Upper lobe of left lung (tissue), 4 donors: ENCODE measurements around the gene IDH1.

Experiments
- CTCF ChIP-seq, 6 experiments: fragments of 450-650 bp in 4 of 6; fragments of 200-600 bp in 2 of 6; sonication (generic) in 2 of 6; IDR thresholded peaks; one replicate each; pipeline ENCODE4 v1.5.1; 2016 to 2019; ENCODE audit warnings: antibody characterized with exemption in 6 of 6
- EP300 ChIP-seq, 4 donors: sonication (generic); formaldehyde crosslinking; IDR thresholded peaks; one replicate each; pipeline ENCODE4 v1.5.1; 2017; ENCODE audit warnings: antibody characterized with exemption in 4 of 4, control low read depth in 2 of 4
- POLR2A ChIP-seq, 4 donors: fragments of 450-650 bp; IDR thresholded peaks; one replicate each; pipeline ENCODE4 v1.5.1; 2016 to 2017; ENCODE audit warnings: antibody characterized with exemption in 4 of 4, mild to moderate bottlenecking in 2 of 4
- POLR2AphosphoS5 ChIP-seq, 2 donors: sonication (generic); formaldehyde crosslinking; IDR thresholded peaks; one replicate each; pipeline ENCODE4 v1.5.1; 2017; ENCODE audit warnings: antibody characterized with exemption in 2 of 2

GRCh38 chr2:208210688-208211451 is 44.0 kb downstream of the IDH1 start:
- TF ChIP-seq CTCF (IDR thresholded peaks at IDR 0.05) = no peak
- TF ChIP-seq POLR2A (IDR thresholded peaks at IDR 0.05) = no peak
- no peak for TF ChIP-seq EP300 (IDR thresholded peaks at IDR 0.05)
- TF ChIP-seq POLR2AphosphoS5 (IDR thresholded peaks at IDR 0.05) = no peak
